K562 (cell line): ENCODE results near the gene COL9A3. TPM values are rescaled to one million over a fixed set of nuclear protein-coding genes. Genes with fewer than 3 reads are reported as not detected.

Experiments used
- ARID2 ChIP-seq: fragments of 450-650 bp; IDR thresholded peaks from 2 replicates; pipeline ENCODE4 v1.6.1; 2017; ENCODE audit warnings: antibody characterized with exemption, mild to moderate bottlenecking
- CHD4 ChIP-seq: fragments of 200-600 bp; sonication (generic); IDR thresholded peaks from 3 replicates; pipeline ENCODE4 v1.6.1; 2012; ENCODE audit warnings: low read depth, mild to moderate bottlenecking, mixed read lengths, low read length, inconsistent platforms; ENCODE audit not compliant: insufficient read depth, insufficient replicate concordance, poor library complexity, severe bottlenecking
- ESRRA ChIP-seq: fragments of 450-650 bp; IDR thresholded peaks from 2 replicates; pipeline ENCODE4 v1.6.1; 2014; ENCODE audit warnings: low read depth, mild to moderate bottlenecking, moderate library complexity, borderline replicate concordance
- ETV5 ChIP-seq: sonication (generic); formaldehyde crosslinking; IDR thresholded peaks from 2 replicates; pipeline ENCODE4 v1.4.0; 2020; ENCODE audit warnings: low read depth, mild to moderate bottlenecking, missing genetic modification reagents
- HLTF ChIP-seq: fragments of 450-650 bp; IDR thresholded peaks from 2 replicates; pipeline ENCODE4 v1.6.1; 2016
- NEUROD1 ChIP-seq: fragments of 150-350 bp; IDR thresholded peaks from 2 replicates; pipeline ENCODE4 v1.6.1; 2014; ENCODE audit warnings: borderline replicate concordance, low read length, low read depth; ENCODE audit not compliant: partially characterized antibody
- NFE2 ChIP-seq: IDR thresholded peaks from 2 replicates; pipeline ENCODE4 v1.6.1; 2014; ENCODE audit warnings: antibody characterized with exemption, low read depth
- SIRT6 ChIP-seq: IDR thresholded peaks from one replicate; pipeline ENCODE4 v1.6.1; 2012; ENCODE audit warnings: low read depth, mild to moderate bottlenecking, control low read depth, inconsistent platforms, low read length, moderate library complexity
- TBL1XR1 ChIP-seq, 2 experiments: IDR thresholded peaks; 2 replicates each; pipeline ENCODE4 v1.6.1; 2012; ENCODE audit warnings: improper control_type of control experiment in 2 of 2, low read length in 2 of 2, mild to moderate bottlenecking in 1 of 2
- TOE1 ChIP-seq, 2 experiments: fragments of 450-650 bp in 1 of 2; sonication (generic) in 1 of 2; formaldehyde crosslinking in 1 of 2; IDR thresholded peaks; 2 replicates each; pipeline versions ENCODE4 v1.7.1 to v1.8.0; 2016 to 2022; ENCODE audit warnings: borderline replicate concordance in 2 of 2, mild to moderate bottlenecking in 2 of 2, antibody characterized with exemption in 1 of 2, inconsistent platforms in 1 of 2, low read depth in 1 of 2, missing genetic modification reagents in 1 of 2, moderate library complexity in 1 of 2
- ZEB2 ChIP-seq: fragments of 450-650 bp; IDR thresholded peaks from 2 replicates; pipeline ENCODE4 v1.6.1; 2016
- ZNF780A ChIP-seq: fragments of 250-450 bp; sonication (Bioruptor Pico); IDR thresholded peaks from 2 replicates; pipeline ENCODE4 v1.5.0; 2021; ENCODE audit warnings: mild to moderate bottlenecking
- ZNF785 ChIP-seq: fragments of 250-450 bp; sonication (Bioruptor Pico); IDR thresholded peaks from 2 replicates; pipeline ENCODE4 v1.4.0; 2020; ENCODE audit warnings: mild to moderate bottlenecking
- polyA plus RNA-seq, 8 experiments: library from polyadenylated mRNA; depleted of rRNA in 4 of 8; stranded (reverse) in 5 of 8; unstranded in 3 of 8; fragments of >200 nt; fragmentation: Nextera tagmentation in 2 of 8; fragmentation: Illumina TruSeq in 1 of 8; extraction: Ambion mirVana in 2 of 8; extraction: Trizol in 1 of 8; gene quantifications; 2 replicates each; pipeline versions ENCODE4 v1.2.1 to v1.2.3, GENCODE V29; 2011 to 2014; ENCODE audit warnings: inconsistent platforms in 1 of 8, missing spikeins in 1 of 8
- total RNA-seq, 7 experiments: library from RNA; depleted of rRNA in 6 of 7; stranded (reverse); fragments of >200 nt in 6 of 7; fragmentation: Illumina TruSeq in 2 of 7; extraction: Trizol in 2 of 7; gene quantifications; 2 replicates each; pipeline versions ENCODE4 v1.2.1 to v1.2.3, GENCODE V29; 2011 to 2021; ENCODE audit warnings: low replicate concordance in 1 of 7
- TF ChIP-seq, protein P1 (sequence below): sonication (generic); formaldehyde crosslinking; IDR thresholded peaks from 2 replicates; pipeline ENCODE4 v1.8.1; 2023; ENCODE audit warnings: mild to moderate bottlenecking, missing genetic modification reagents, moderate library complexity
- TF ChIP-seq, protein P2 (sequence below): fragments of 450-650 bp; IDR thresholded peaks from 2 replicates; pipeline ENCODE4 v1.6.1; 2014; ENCODE audit warnings: low read depth, mild to moderate bottlenecking, moderate library complexity, borderline replicate concordance
- TF ChIP-seq, protein P3 (sequence below): fragments of 250-450 bp; sonication (Bioruptor Pico); IDR thresholded peaks from 2 replicates; pipeline ENCODE4 v1.8.0; 2022; ENCODE audit warnings: moderate library complexity, mild to moderate bottlenecking, inconsistent platforms
- TF ChIP-seq, protein P4 (sequence below): sonication (generic); formaldehyde crosslinking; IDR thresholded peaks from 2 replicates; pipeline ENCODE4 v1.9.0; 2022; ENCODE audit warnings: mild to moderate bottlenecking, missing genetic modification reagents

The COL9A3 gene
- total and polyA plus RNA-seq, 9 of the 15 experiments (the other 6 are each of a cell fraction or from before 2014, with no cell fraction given), result 0.14 to 3.6 (median 0.88) TPM; not detected in 1

DNA sequence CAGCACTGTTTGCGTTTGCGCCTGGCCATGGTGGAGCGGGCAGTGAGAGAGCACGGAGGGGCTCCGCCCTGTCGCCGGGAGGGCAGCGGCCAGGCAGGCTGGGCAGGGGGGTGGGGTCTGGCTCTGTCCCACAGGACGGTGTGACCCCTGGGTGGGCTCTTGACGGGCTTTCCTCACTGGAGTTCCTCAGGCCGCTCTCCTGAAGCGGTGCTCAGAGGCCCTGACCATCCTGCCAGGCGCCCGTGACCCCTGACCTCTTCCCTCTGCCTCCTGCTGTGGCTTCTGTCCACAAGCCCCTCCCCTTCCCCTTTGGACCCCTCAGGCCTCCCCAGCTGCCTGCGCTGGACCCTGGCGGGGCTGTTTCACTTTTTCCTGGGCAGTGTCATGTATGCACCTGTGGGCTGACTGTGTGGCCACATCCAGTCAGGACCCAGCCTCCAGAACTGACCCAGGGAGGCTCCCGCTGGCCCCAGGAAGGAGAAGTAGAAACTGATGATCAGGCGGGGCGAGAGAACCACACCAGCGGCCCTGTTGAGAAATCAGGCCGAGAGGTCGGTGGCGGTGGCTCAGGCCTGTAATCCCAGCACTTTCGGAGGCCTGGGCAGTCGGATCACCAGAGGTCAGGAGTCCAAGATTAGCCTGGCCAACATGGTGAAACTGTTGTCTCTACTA lies 11.0 kb upstream of the COL9A3 start (continued):
- TF ChIP-seq ETV5 (CRISPR knock-in tag) (no peak), TBL1XR1 (IDR thresholded peaks at IDR 0.05; ENCODE audit: low read length in 2 of 2) (no peak), ESRRA (no peak), TOE1 (IDR thresholded peaks at IDR 0.05; ENCODE audit: borderline replicate concordance) (no peak), TOE1 (CRISPR knock-in tag; IDR thresholded peaks at IDR 0.05; ENCODE audit: borderline replicate concordance, low read depth) (no peak), CHD4 (no peak), ZEB2 (no peak), SIRT6 (no peak), ZNF785 (no peak), ZNF780A (no peak), ARID2 (no peak), HLTF (no peak), NEUROD1 (no peak), NFE2 (no peak)
- TF ChIP-seq, protein P1, sequence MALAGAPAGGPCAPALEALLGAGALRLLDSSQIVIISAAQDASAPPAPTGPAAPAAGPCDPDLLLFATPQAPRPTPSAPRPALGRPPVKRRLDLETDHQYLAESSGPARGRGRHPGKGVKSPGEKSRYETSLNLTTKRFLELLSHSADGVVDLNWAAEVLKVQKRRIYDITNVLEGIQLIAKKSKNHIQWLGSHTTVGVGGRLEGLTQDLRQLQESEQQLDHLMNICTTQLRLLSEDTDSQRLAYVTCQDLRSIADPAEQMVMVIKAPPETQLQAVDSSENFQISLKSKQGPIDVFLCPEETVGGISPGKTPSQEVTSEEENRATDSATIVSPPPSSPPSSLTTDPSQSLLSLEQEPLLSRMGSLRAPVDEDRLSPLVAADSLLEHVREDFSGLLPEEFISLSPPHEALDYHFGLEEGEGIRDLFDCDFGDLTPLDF (CRISPR knock-in tag), result no peak
- TF ChIP-seq, protein P2, sequence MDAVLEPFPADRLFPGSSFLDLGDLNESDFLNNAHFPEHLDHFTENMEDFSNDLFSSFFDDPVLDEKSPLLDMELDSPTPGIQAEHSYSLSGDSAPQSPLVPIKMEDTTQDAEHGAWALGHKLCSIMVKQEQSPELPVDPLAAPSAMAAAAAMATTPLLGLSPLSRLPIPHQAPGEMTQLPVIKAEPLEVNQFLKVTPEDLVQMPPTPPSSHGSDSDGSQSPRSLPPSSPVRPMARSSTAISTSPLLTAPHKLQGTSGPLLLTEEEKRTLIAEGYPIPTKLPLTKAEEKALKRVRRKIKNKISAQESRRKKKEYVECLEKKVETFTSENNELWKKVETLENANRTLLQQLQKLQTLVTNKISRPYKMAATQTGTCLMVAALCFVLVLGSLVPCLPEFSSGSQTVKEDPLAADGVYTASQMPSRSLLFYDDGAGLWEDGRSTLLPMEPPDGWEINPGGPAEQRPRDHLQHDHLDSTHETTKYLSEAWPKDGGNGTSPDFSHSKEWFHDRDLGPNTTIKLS, result no peak
- TF ChIP-seq, protein P3, sequence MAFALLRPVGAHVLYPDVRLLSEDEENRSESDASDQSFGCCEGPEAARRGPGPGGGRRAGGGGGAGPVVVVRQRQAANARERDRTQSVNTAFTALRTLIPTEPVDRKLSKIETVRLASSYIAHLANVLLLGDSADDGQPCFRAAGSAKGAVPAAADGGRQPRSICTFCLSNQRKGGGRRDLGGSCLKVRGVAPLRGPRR (CRISPR knock-in tag), result no peak
- TF ChIP-seq, protein P4, sequence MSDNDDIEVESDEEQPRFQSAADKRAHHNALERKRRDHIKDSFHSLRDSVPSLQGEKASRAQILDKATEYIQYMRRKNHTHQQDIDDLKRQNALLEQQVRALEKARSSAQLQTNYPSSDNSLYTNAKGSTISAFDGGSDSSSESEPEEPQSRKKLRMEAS (CRISPR knock-in tag), result no peak
